WTC11 (cell line): ENCODE measurements around the gene FEM1A.

Experiments used
- ATF6 ChIP-seq: sonication (generic); formaldehyde crosslinking; IDR thresholded peaks from 2 replicates; pipeline ENCODE4 v1.8.1; 2023; ENCODE audit warnings: mild to moderate bottlenecking, missing genetic modification reagents
- CTCF ChIP-seq: fragments of 200-600 bp; IDR thresholded peaks from 2 replicates; pipeline ENCODE4 v1.8.0; 2022; ENCODE audit warnings: antibody characterized with exemption
- ESRRA ChIP-seq: sonication (generic); formaldehyde crosslinking; IDR thresholded peaks from 2 replicates; pipeline ENCODE4 v1.8.1; 2022; ENCODE audit warnings: mild to moderate bottlenecking, missing genetic modification reagents, borderline replicate concordance
- IRF1 ChIP-seq: sonication (generic); formaldehyde crosslinking; IDR thresholded peaks from 2 replicates; pipeline ENCODE4 v1.8.0; 2023; ENCODE audit warnings: missing genetic modification reagents
- MAX ChIP-seq: sonication (generic); formaldehyde crosslinking; IDR thresholded peaks from 2 replicates; pipeline ENCODE4 v1.8.0; 2022; ENCODE audit warnings: mild to moderate bottlenecking, missing genetic modification reagents

- TF ChIP-seq CTCF: no peak
- no peak for TF ChIP-seq MAX (CRISPR knock-in tag)
- TF ChIP-seq IRF1 (CRISPR knock-in tag): no peak
- TF ChIP-seq ESRRA (CRISPR knock-in tag): no peak
- no peak for TF ChIP-seq ATF6 (CRISPR knock-in tag)
Measured at GRCh38 chr19:4830768-4831265, 39.3 kb downstream of the FEM1A start.
